GM18868 (cell line): Measurements from ENCODE around the gene TNFAIP3.

Experiments
- ATAC-seq: cut with Tn5 transposase; IDR thresholded peaks from one replicate; pipeline ENCODE4 v1.9.1; 2021; ENCODE audit warnings: mild to moderate bottlenecking, moderate library complexity; ENCODE audit not compliant: unreplicated experiment

The TNFAIP3 gene

GRCh38 chr6:137917551-137918325, 50.7 kb downstream of the TNFAIP3 start:
- no peak for ATAC-seq

GRCh38 chr6:137919502-137919823, 52.4 kb downstream of the TNFAIP3 start:
- no peak for ATAC-seq

GRCh38 chr6:137919837-137920730, 53.0 kb downstream of the TNFAIP3 start:
- ATAC-seq, result peak; percentile 64

GRCh38 chr6:137921823-137922222, 54.8 kb downstream of the TNFAIP3 start:
- peak; percentile 46 for ATAC-seq

- ATAC-seq, result no peak
Observed at GRCh38 chr6:137923866-137924653, 57.0 kb downstream of the TNFAIP3 start.

GRCh38 chr6:137925141-137925698, 58.2 kb downstream of the TNFAIP3 start:
- ATAC-seq, result no peak

- no peak for ATAC-seq
Observed at GRCh38 chr6:137926207-137926731, 59.2 kb downstream of the TNFAIP3 start.

- ATAC-seq, result no peak
Observed at GRCh38 chr6:137926985-137927384, 59.9 kb downstream of the TNFAIP3 start.

- ATAC-seq, result peak; percentile 90
Observed at GRCh38 chr6:137927777-137928218, 60.7 kb downstream of the TNFAIP3 start.

GRCh38 chr6:137928286-137928685, 61.2 kb downstream of the TNFAIP3 start:
- peak; percentile 37 for ATAC-seq

- ATAC-seq, result no peak
Observed at GRCh38 chr6:137931849-137932465, 64.9 kb downstream of the TNFAIP3 start.
